Measurements from ENCODE around the gene PRR35.

DNA sequence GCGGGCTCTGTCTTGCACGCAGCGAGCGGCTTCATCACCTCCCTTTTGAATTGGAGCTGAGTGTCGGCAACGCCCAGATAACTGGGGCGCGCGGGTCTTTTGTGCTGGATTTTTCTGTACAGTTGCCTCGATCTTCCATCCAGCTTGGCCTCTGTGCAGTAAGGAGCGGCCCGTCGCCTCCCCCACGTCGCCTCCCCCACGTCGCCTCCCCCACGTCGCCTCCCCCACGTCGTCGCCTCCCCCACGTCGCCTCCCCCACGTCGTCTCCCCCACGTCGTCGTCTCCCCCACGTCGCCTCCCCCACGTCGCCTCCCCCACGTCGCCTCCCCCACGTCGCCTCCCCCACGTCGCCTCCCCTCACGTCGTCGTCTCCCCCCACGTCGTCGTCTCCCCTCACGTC lies 15.7 kb upstream of the PRR35 start:
- TF ChIP-seq POLR2AphosphoS5 (IDR thresholded peaks at IDR 0.05), result no peak
- no peak for TF ChIP-seq EP300 (IDR thresholded peaks at IDR 0.05)
- TF ChIP-seq, protein P1, sequence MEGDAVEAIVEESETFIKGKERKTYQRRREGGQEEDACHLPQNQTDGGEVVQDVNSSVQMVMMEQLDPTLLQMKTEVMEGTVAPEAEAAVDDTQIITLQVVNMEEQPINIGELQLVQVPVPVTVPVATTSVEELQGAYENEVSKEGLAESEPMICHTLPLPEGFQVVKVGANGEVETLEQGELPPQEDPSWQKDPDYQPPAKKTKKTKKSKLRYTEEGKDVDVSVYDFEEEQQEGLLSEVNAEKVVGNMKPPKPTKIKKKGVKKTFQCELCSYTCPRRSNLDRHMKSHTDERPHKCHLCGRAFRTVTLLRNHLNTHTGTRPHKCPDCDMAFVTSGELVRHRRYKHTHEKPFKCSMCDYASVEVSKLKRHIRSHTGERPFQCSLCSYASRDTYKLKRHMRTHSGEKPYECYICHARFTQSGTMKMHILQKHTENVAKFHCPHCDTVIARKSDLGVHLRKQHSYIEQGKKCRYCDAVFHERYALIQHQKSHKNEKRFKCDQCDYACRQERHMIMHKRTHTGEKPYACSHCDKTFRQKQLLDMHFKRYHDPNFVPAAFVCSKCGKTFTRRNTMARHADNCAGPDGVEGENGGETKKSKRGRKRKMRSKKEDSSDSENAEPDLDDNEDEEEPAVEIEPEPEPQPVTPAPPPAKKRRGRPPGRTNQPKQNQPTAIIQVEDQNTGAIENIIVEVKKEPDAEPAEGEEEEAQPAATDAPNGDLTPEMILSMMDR (IDR thresholded peaks at IDR 0.05), result no peak
- TF ChIP-seq POLR2A (IDR thresholded peaks at IDR 0.05), result no peak

Data from sigmoid colon (tissue), 4 donors.